ENCODE results near the gene KDM2B.

Gene KDM2B

DNA sequence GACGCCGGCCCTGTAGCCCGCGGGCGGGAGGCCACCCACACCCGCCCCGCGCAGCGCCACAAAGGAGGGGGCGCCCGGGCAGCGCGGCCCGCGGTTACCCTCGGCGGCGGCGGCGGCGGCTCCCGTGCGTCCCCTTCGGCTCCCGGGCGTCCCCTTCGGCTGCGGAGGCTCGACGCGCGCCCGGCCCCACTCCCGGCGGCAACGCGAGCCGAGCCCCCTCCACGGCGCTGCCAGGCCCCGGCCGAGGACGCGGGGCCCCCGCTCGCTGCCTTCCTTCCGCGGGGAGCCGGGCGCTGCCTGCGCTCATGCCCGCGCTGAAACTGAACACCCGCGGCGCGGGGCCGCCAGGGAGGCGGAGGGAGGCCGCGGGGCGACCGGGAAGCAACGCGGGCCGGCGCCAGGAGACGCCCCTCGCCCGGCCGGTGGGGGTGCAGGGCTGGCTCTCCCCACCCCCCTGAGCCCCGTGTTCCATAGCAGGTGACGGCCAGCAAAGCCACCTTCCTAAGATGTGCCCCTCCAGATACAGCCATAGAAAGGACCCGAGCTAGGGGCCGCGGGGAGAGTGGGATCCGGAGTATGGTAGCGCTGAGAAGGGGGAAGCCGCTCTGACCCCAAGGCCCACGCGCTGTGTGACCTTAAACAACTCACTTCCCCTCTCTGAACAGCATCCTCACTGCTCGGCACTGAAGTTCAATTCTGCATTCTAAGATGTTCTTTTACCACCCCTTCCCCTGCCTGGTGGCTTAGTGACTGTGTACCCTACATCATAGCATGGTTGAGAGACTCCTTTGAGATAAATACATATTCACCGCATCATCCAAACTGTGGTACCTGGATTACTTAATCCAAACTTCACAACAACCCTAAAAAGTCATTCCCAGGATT lies 42.8 kb downstream of the KDM2B start:
- Histone ChIP-seq H3K4me3 (ENCODE audit: low read depth, low read length, poor library complexity, severe bottlenecking) (peak overlapping the region; percentile 73), H3K9ac (ENCODE audit: low read length) (peak overlapping the region; percentile 79), H3K4me1 (ENCODE audit: insufficient read depth, low read length, severe bottlenecking) (peaks cover 39% of the 10 kb centered on the region), H3K79me2 (ENCODE audit: insufficient read depth, low read length) (no peaks in the 10 kb centered on the region), H3F3A (ENCODE audit: insufficient read depth, low read length) (no peaks in the 10 kb centered on the region; the same call in 1 of the 2 replicates), H3K4me2 (ENCODE audit: low read length) (peak overlapping the region; percentile 91), H2AFZ (ENCODE audit: low read length) (no peak overlapping the region), H3K9me3 (ENCODE audit: low read length) (no peaks in the 10 kb centered on the region), H3K36me3 (ENCODE audit: insufficient read depth, low read length) (peaks cover under 1% of the 10 kb centered on the region; the same call in 1 of the 2 replicates), H4K20me1 (ENCODE audit: insufficient read depth, low read length) (no peaks in the 10 kb centered on the region), H3K27ac (ENCODE audit: low read depth, low read length, poor library complexity, severe bottlenecking) (peak overlapping the region; percentile 92), H3K9me2 (ENCODE audit: low read depth, low read length) (no peaks in the 10 kb centered on the region), H3K27me3 (ENCODE audit: insufficient read depth, low read length) (no peaks in the 10 kb centered on the region)
- no peak for TF ChIP-seq EZH2 (IDR thresholded peaks at IDR 0.05; ENCODE audit: borderline replicate concordance, low read length)
- TF ChIP-seq, protein P1, sequence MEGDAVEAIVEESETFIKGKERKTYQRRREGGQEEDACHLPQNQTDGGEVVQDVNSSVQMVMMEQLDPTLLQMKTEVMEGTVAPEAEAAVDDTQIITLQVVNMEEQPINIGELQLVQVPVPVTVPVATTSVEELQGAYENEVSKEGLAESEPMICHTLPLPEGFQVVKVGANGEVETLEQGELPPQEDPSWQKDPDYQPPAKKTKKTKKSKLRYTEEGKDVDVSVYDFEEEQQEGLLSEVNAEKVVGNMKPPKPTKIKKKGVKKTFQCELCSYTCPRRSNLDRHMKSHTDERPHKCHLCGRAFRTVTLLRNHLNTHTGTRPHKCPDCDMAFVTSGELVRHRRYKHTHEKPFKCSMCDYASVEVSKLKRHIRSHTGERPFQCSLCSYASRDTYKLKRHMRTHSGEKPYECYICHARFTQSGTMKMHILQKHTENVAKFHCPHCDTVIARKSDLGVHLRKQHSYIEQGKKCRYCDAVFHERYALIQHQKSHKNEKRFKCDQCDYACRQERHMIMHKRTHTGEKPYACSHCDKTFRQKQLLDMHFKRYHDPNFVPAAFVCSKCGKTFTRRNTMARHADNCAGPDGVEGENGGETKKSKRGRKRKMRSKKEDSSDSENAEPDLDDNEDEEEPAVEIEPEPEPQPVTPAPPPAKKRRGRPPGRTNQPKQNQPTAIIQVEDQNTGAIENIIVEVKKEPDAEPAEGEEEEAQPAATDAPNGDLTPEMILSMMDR (IDR thresholded peaks at IDR 0.05; ENCODE audit: low read length): no peak

DNA sequence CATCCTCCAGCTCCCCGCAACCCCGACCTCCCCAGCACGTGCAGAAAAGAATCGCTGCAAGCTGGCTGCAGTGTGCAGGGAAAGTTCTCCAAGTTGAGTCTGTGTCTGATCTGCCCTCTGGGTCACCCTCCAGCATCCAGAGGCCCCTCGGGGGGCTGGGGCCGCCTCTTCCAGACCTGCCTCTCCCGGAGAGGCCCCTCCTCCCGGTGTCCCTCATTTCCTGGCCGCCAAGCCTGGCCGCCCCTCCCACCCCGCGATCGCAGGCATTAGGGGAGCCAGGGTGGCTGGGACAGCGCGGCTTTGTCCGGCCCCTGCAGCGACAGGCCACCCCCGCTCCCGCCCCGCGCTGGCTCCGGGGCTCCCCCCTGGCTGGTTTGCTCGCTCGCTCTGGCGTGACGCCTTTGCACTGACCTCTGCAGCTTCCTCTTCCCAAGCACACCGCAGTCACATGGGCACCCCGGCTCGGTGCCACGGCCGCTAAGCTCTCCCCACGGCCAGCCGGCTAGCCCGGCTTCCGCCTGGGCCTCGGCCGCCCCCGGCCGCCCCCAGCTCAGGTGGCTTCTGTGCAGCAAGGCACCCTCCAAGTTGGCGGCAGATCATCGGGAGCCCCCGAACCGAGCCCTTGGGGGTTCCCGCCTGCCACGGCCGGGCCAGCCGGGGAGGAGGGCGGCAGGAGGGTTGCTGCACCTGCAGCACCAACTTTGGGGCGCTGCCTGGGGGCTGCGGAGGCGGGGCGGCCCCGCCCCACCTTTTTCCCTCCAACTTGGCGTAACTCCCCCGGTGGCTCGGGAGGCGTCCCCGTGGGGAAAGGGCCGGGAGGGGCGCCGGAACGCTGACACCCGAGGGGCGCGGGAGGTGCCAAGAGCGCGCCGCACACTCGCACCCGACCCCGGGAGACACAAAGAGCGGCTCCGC lies 43.7 kb downstream of the KDM2B start:
- Histone ChIP-seq H2AFZ (ENCODE audit: low read length) (no peak overlapping the region), H3K4me1 (ENCODE audit: insufficient read depth, low read length, severe bottlenecking) (peaks cover 39% of the 10 kb centered on the region), H3K9ac (ENCODE audit: low read length) (peak overlapping the region; percentile 79), H3K9me3 (ENCODE audit: low read length) (no peaks in the 10 kb centered on the region), H3F3A (ENCODE audit: insufficient read depth, low read length) (no peaks in the 10 kb centered on the region; the same call in 1 of the 2 replicates), H3K79me2 (ENCODE audit: insufficient read depth, low read length) (no peaks in the 10 kb centered on the region), H3K4me3 (ENCODE audit: low read depth, low read length, poor library complexity, severe bottlenecking) (peak overlapping the region; percentile 73), H3K4me2 (ENCODE audit: low read length) (peak overlapping the region; percentile 91), H3K27ac (ENCODE audit: low read depth, low read length, poor library complexity, severe bottlenecking) (peak overlapping the region; percentile 92), H3K36me3 (ENCODE audit: insufficient read depth, low read length) (peaks cover 10% of the 10 kb centered on the region; the same call in 1 of the 2 replicates), H4K20me1 (ENCODE audit: insufficient read depth, low read length) (no peaks in the 10 kb centered on the region), H3K9me2 (ENCODE audit: low read depth, low read length) (no peaks in the 10 kb centered on the region), H3K27me3 (ENCODE audit: insufficient read depth, low read length) (no peaks in the 10 kb centered on the region)
- TF ChIP-seq, protein P1 (IDR thresholded peaks at IDR 0.05; ENCODE audit: low read length): no peak
- no peak for TF ChIP-seq EZH2 (IDR thresholded peaks at IDR 0.05; ENCODE audit: borderline replicate concordance, low read length)

DNA sequence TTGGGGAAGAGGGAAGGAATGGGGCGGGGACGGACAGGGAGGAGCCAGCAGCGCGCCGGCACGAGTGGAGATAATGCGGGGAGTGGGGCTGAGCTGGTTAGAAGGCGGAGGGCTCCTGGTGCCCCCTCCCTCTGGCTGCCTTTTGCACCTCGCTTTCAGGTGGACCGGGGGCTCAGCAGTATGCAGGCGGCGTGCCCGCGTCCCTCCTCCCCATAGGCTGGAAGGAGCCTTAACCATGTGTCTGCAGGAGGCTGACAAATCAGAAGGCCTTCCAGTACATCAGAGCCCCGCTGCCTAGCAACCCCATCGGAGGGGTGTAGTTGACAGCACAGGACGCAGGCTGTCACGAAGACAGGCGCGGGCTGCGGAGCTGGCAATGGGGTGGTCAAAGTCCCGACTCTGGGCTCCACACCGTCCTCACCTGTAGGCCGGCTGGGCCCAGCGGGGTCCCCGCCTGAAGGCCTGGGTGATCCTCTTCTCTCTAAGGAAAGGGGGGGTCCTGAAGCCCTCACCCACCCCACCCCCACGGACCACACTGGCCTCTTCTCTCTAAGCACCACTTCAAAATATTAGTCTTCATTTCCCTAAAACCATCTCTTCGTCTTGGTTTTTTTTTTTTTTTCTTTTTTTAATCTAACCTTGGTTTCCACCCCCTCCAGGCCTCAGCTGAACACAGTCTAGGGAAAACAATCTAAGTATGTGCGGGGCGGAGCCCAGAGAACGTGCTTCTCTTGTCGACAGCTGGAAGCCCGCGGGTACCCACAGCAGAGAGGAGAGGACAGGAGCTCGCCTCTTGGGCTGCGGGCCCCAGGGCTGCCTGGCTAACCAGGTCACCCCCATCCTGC lies 44.5 kb downstream of the KDM2B start:
- peak overlapping the region; percentile 92 for H3K27ac ChIP-seq (ENCODE audit: low read depth, low read length, poor library complexity, severe bottlenecking)
- H3K9me3 ChIP-seq (ENCODE audit: low read length): no peaks in the 10 kb centered on the region
- no peaks in the 10 kb centered on the region for H3K27me3 ChIP-seq (ENCODE audit: insufficient read depth, low read length)
- H3K9me2 ChIP-seq (ENCODE audit: low read depth, low read length): no peaks in the 10 kb centered on the region
- peak overlapping the region; percentile 91 for H3K4me2 ChIP-seq (ENCODE audit: low read length)
- H3K79me2 ChIP-seq (ENCODE audit: insufficient read depth, low read length): no peaks in the 10 kb centered on the region
- TF ChIP-seq EZH2 (IDR thresholded peaks at IDR 0.05; ENCODE audit: borderline replicate concordance, low read length): no peak
- TF ChIP-seq, protein P1 (IDR thresholded peaks at IDR 0.05; ENCODE audit: low read length): no peak
- peaks cover 40% of the 10 kb centered on the region for H3K4me1 ChIP-seq (ENCODE audit: insufficient read depth, low read length, severe bottlenecking)
- H3K36me3 ChIP-seq (ENCODE audit: insufficient read depth, low read length): peaks cover 15% of the 10 kb centered on the region; the same call in 1 of the 2 replicates
- H2AFZ ChIP-seq (ENCODE audit: low read length): no peak overlapping the region
- H4K20me1 ChIP-seq (ENCODE audit: insufficient read depth, low read length): no peaks in the 10 kb centered on the region
- peak overlapping the region; percentile 79 for H3K9ac ChIP-seq (ENCODE audit: low read length)
- peak overlapping the region; percentile 73 for H3K4me3 ChIP-seq (ENCODE audit: low read depth, low read length, poor library complexity, severe bottlenecking)
- H3F3A ChIP-seq (ENCODE audit: insufficient read depth, low read length): no peaks in the 10 kb centered on the region; the same call in 1 of the 2 replicates
